HCT116 (cell line): ENCODE data around the gene MAN2B2.

Source experiments
- EZH2 ChIP-seq: fragments of 200-600 bp; sonication (generic); IDR thresholded peaks from 2 replicates; pipeline ENCODE4 v1.6.1; 2017; ENCODE audit warnings: antibody characterized with exemption, mixed run types
- EZH2phosphoT487 ChIP-seq: fragments of 200-600 bp; IDR thresholded peaks from 2 replicates; pipeline ENCODE4 v1.6.1; 2018; ENCODE audit warnings: antibody characterized with exemption, borderline replicate concordance
- POLR2A ChIP-seq: IDR thresholded peaks from 2 replicates; pipeline ENCODE4 v1.7.0; 2011; ENCODE audit warnings: borderline replicate concordance; ENCODE audit not compliant: insufficient read depth, insufficient read length; ENCODE audit errors: extremely low read depth
- POLR2AphosphoS5 ChIP-seq: IDR thresholded peaks from 2 replicates; pipeline ENCODE4 v1.6.1; 2011; ENCODE audit warnings: mild to moderate bottlenecking, low read depth, low read length, moderate library complexity
- RAD21 ChIP-seq: IDR thresholded peaks from 2 replicates; pipeline ENCODE4 v1.6.1; 2012; ENCODE audit warnings: low read depth, mild to moderate bottlenecking
- YY1 ChIP-seq: IDR thresholded peaks from 2 replicates; pipeline ENCODE4 v1.6.1; 2011; ENCODE audit warnings: low read length, low read depth, moderate library complexity, mild to moderate bottlenecking; ENCODE audit not compliant: insufficient replicate concordance; ENCODE audit errors: extremely low read depth
- ZFX ChIP-seq: fragments of 450-650 bp; IDR thresholded peaks from 2 replicates; pipeline ENCODE4 v1.6.1; 2017
- ZNF274 ChIP-seq: fragments of 200-500 bp; sonication (Bioruptor generic); IDR thresholded peaks from 2 replicates; pipeline ENCODE4 v1.6.1; 2014; ENCODE audit warnings: mild to moderate bottlenecking, low read depth, low read length, inconsistent platforms
- TF ChIP-seq, protein P1 (sequence below), 3 experiments: fragments of 200-600 bp in 1 of 3; sonication (generic) in 1 of 3; IDR thresholded peaks in 2 of 3; conservative IDR thresholded peaks in 1 of 3; 2 replicates each; pipeline ENCODE4 v1.5.1; 2012 to 2017; ENCODE audit warnings: low read depth in 2 of 3, low read length in 2 of 3, antibody characterized with exemption in 1 of 3, borderline replicate concordance in 1 of 3, control low read depth in 1 of 3, mild to moderate bottlenecking in 1 of 3, mixed read lengths in 1 of 3, mixed run types in 1 of 3, moderate library complexity in 1 of 3; ENCODE audit not compliant: insufficient read depth in 1 of 3
- TF ChIP-seq, protein P2 (sequence below): IDR thresholded peaks from 2 replicates; pipeline ENCODE4 v1.6.1; 2012; ENCODE audit warnings: low read depth
- TF ChIP-seq, protein P3 (sequence below): IDR thresholded peaks from 2 replicates; pipeline ENCODE4 v1.6.1; 2012

DNA sequence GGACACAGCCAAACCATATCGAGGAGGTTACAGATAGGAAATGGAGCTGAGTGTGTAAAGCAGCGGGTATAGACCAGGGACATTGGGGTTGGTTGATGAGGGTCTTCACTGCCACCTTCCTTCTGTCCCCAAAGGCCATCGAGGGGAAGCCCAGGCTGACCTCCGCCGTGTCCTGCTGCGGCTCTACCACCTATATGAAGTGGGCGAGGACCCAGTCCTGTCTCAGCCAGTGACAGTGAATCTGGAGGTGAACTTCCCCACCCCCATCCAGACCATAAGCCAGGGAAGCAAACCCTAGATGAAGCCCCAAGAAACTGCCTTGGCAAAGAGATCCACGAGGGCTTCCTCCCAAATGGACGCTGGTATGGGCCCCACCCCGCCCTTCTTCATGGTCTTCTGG lies 42.3 kb downstream of the MAN2B2 start:
- TF ChIP-seq EZH2, result no peak
- no peak for TF ChIP-seq ZNF274
- no peak for TF ChIP-seq YY1
- no peak for TF ChIP-seq POLR2A
- TF ChIP-seq, protein P1, sequence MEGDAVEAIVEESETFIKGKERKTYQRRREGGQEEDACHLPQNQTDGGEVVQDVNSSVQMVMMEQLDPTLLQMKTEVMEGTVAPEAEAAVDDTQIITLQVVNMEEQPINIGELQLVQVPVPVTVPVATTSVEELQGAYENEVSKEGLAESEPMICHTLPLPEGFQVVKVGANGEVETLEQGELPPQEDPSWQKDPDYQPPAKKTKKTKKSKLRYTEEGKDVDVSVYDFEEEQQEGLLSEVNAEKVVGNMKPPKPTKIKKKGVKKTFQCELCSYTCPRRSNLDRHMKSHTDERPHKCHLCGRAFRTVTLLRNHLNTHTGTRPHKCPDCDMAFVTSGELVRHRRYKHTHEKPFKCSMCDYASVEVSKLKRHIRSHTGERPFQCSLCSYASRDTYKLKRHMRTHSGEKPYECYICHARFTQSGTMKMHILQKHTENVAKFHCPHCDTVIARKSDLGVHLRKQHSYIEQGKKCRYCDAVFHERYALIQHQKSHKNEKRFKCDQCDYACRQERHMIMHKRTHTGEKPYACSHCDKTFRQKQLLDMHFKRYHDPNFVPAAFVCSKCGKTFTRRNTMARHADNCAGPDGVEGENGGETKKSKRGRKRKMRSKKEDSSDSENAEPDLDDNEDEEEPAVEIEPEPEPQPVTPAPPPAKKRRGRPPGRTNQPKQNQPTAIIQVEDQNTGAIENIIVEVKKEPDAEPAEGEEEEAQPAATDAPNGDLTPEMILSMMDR (IDR thresholded peaks at IDR 0.05 in 2 of 3, conservative IDR thresholded peaks at IDR 0.05 in 1 of 3; ENCODE audit: borderline replicate concordance in 1 of 3, insufficient read depth in 1 of 3, low read depth in 2 of 3, low read length in 2 of 3), result no peak
- no peak for TF ChIP-seq POLR2AphosphoS5
- TF ChIP-seq, protein P2, sequence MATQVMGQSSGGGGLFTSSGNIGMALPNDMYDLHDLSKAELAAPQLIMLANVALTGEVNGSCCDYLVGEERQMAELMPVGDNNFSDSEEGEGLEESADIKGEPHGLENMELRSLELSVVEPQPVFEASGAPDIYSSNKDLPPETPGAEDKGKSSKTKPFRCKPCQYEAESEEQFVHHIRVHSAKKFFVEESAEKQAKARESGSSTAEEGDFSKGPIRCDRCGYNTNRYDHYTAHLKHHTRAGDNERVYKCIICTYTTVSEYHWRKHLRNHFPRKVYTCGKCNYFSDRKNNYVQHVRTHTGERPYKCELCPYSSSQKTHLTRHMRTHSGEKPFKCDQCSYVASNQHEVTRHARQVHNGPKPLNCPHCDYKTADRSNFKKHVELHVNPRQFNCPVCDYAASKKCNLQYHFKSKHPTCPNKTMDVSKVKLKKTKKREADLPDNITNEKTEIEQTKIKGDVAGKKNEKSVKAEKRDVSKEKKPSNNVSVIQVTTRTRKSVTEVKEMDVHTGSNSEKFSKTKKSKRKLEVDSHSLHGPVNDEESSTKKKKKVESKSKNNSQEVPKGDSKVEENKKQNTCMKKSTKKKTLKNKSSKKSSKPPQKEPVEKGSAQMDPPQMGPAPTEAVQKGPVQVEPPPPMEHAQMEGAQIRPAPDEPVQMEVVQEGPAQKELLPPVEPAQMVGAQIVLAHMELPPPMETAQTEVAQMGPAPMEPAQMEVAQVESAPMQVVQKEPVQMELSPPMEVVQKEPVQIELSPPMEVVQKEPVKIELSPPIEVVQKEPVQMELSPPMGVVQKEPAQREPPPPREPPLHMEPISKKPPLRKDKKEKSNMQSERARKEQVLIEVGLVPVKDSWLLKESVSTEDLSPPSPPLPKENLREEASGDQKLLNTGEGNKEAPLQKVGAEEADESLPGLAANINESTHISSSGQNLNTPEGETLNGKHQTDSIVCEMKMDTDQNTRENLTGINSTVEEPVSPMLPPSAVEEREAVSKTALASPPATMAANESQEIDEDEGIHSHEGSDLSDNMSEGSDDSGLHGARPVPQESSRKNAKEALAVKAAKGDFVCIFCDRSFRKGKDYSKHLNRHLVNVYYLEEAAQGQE, result no peak
- no peak for TF ChIP-seq EZH2phosphoT487
- TF ChIP-seq, protein P3, sequence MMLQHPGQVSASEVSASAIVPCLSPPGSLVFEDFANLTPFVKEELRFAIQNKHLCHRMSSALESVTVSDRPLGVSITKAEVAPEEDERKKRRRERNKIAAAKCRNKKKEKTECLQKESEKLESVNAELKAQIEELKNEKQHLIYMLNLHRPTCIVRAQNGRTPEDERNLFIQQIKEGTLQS, result no peak
- no peak for TF ChIP-seq RAD21
- TF ChIP-seq ZFX, result no peak
